Thoracic aorta (tissue), 2 donors: ENCODE data around the gene GATA5. TPM values are rescaled to one million over a fixed set of nuclear protein-coding genes. Genes with fewer than 3 reads are reported as not detected.
"Not testable (repeated sequence)": the region's sequence is repeated elsewhere in the genome, so short reads cannot be mapped to it uniquely, and the experiment has no call there.

Experiments
- ATAC-seq: fragments of 150-250 bp; one replicate; pipeline ENCODE4 v1.8.0; 2017; ENCODE audit warnings: low read depth; ENCODE audit not compliant: insufficient number of reproducible peaks, low FRiP score
- DNase-seq: peaks from one replicate; pipeline ENCODE4 v3.0.0-alpha.2; 2020; ENCODE audit warnings: low spot score
- H3K27ac ChIP-seq, 2 donors: fragments of 200-600 bp; sonication (generic); 1 replicate in 1 of 2; 2 replicates in 1 of 2; pipeline ENCODE4 v1.5.1; 2016; ENCODE audit warnings: mild to moderate bottlenecking in 2 of 2, moderate library complexity in 2 of 2
- H3K27me3 ChIP-seq: fragments of 200-600 bp; sonication (generic); replicated peaks from 2 replicates; pipeline ENCODE4 v1.6.0; 2016; ENCODE audit warnings: mild to moderate bottlenecking; ENCODE audit not compliant: insufficient read depth
- H3K36me3 ChIP-seq: fragments of 200-600 bp; sonication (generic); one replicate; pipeline ENCODE4 v1.5.1; 2016
- H3K4me1 ChIP-seq, 2 donors: fragments of 200-600 bp; sonication (generic); 1 replicate in 1 of 2; 2 replicates in 1 of 2; pipeline versions ENCODE4 v1.5.1 to v1.6.0; 2016; ENCODE audit warnings: low read depth in 2 of 2, mild to moderate bottlenecking in 1 of 2; ENCODE audit not compliant: control insufficient read depth in 1 of 2
- H3K4me3 ChIP-seq: fragments of 200-600 bp; sonication (generic); 2 replicates; pipeline ENCODE4 v1.5.1; 2016; ENCODE audit warnings: mild to moderate bottlenecking
- H3K9me3 ChIP-seq: fragments of 200-600 bp; sonication (generic); 2 replicates; pipeline ENCODE4 v1.5.1; 2016
- CTCF ChIP-seq: fragments of 200-600 bp; sonication (generic); IDR thresholded peaks from one replicate; pipeline ENCODE4 v1.5.1; 2019; ENCODE audit warnings: antibody characterized with exemption
- total RNA-seq, 2 donors: library from RNA; depleted of rRNA; stranded (reverse); fragments of >200 nt; gene quantifications; one replicate each; pipeline versions ENCODE4 v1.1.0 to v1.2.3, GENCODE V29; 2016

The GATA5 gene
- total RNA-seq, 2 donors from 2014 or later, result 0.27 TPM; not detected in 1

DNA sequence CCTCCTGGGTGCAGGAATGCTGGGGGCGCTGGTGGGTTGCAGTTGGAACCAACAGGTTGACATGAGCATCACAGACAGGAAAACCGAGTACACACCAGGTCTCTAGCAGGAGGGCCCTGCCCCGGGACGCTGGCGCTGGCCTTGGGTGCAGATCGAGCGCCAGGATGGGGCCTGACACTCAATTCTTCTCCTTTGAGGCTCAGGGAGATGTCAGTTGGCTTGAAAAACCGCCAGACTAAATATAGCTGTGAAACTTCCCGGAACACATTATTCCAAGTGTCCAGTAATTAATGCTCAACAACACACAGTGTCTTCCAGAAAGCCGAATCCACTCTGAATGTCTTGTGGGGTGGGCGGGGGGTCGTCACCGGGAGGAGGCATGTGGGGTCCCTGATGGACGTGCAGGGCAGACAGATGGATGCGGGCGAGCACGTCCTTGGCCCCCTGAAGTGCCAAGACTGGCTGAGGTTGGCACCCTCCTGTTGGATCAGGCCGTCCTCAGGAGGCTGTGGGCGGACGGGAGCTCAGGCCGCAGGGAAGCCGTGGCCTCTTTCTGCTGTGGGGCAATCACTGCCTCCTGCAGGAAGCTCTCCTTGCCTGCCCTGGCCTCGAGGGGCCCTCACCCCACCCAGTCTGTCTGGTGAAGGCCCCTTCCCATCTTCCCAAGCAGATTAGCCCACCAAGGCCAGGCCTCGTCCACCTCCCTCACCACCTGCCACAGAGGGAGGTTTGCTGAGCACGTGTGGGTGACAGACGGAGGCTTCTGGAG is 19.4 kb upstream of the GATA5 start:
- no peaks in the 10 kb centered on the region for H3K27me3 ChIP-seq
- H3K9me3 ChIP-seq, result no peaks in the 10 kb centered on the region
- ATAC-seq, result no peak
- H3K4me1 ChIP-seq, result no peaks in the 10 kb centered on the region
- no peak overlapping the region for H3K4me3 ChIP-seq
- no peak overlapping the region for H3K27ac ChIP-seq
- DNase-seq, result no peak
- no peaks in the 10 kb centered on the region for H3K36me3 ChIP-seq
- TF ChIP-seq CTCF, result no peak

DNA sequence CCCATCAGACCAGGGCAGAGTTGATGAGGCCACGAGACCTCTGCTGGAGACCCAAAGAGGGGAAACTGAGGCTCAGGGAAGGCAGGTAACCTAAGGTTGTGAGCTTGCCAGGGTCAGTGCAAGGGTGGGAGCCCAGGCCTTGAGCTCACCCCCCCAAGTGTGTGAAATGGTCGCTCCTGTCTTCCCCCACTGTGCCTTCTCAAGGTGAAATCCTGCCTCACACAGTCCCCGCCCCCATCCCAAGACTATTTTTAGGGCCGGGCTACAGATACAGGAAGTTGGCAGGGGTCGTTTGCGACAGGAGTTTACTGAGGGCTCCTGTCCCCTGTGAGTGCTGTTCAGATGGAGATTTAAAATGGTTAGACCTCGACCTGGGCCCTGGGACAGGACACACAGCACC is 18.7 kb upstream of the GATA5 start:
- no peak overlapping the region for H3K27ac ChIP-seq
- no peaks in the 10 kb centered on the region for H3K4me1 ChIP-seq
- no peaks in the 10 kb centered on the region for H3K27me3 ChIP-seq
- H3K9me3 ChIP-seq, result no peaks in the 10 kb centered on the region
- H3K36me3 ChIP-seq, result no peaks in the 10 kb centered on the region
- DNase-seq (no peak), ATAC-seq (no peak)
- H3K4me3 ChIP-seq, result no peak overlapping the region
- TF ChIP-seq CTCF, result no peak

- no peaks in the 10 kb centered on the region for H3K27me3 ChIP-seq
- no peak for ATAC-seq
These were observed 18.1 kb upstream of the GATA5 start for GRCh38 chr20:62493886-62494285.

GRCh38 chr20:62493253-62493885 is 17.6 kb upstream of the GATA5 start:
- Histone ChIP-seq H3K36me3 (no peaks in the 10 kb centered on the region), H3K27ac (no peak overlapping the region), H3K4me1 (no peaks in the 10 kb centered on the region), H3K27me3 (no peaks in the 10 kb centered on the region), H3K9me3 (no peaks in the 10 kb centered on the region), H3K4me3 (no peak overlapping the region)
- ATAC-seq, result no peak
- TF ChIP-seq CTCF, result no peak
- no peak for DNase-seq

More at GRCh38 chr20:62493886-62494285, 18.1 kb upstream of the GATA5 start:
- no peaks in the 10 kb centered on the region for H3K9me3 ChIP-seq
- H3K4me1 ChIP-seq, result no peaks in the 10 kb centered on the region
- no peak for TF ChIP-seq CTCF
- DNase-seq, result no peak
- H3K4me3 ChIP-seq, result no peak overlapping the region
- no peak overlapping the region for H3K27ac ChIP-seq
- no peaks in the 10 kb centered on the region for H3K36me3 ChIP-seq

DNA sequence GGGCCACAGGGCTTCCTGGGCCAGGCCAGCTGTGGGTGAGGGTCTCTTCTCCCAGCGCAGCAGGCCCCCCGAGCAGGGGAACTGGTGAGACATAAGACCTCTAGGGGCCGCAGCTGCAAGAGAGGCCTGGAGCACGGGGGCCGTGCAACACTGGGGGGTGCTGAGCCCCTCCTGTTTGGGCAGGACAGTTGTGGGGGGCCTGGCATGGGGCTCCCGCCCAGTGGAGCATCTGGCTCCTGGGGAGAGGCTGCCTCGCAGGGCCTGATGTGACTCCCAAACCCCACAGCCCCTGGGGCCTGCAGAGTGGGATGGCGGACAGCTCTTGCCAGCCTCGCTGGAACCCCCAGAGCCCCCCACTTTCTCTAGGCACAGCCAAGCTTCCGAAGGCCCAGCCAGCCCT is 16.9 kb upstream of the GATA5 start:
- Histone ChIP-seq H3K4me3 (no peak overlapping the region), H3K36me3 (no peaks in the 10 kb centered on the region), H3K9me3 (no peaks in the 10 kb centered on the region), H3K4me1 (no peaks in the 10 kb centered on the region), H3K27me3 (no peaks in the 10 kb centered on the region), H3K27ac (no peak overlapping the region)
- no peak for TF ChIP-seq CTCF
- no peak for ATAC-seq
- DNase-seq, result no peak

DNA sequence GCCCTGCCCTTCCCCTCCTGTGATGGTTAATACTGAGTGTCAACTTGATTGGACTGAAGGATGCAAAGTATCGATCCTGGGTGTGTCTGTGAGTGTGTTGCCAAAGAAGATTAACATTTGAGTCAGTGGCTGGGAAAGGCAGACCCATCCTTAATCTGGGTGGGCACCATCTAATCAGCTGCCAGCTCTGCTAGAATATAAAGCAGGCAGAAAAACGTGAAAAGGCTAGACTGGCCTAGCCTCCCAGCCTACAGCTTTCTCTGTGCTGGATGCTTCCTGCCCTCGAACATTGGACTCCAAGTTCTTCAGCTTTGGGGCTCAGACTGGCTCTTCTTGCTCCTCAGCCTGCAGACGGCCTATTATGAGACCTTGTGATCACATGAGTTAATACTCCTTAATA is 15.0 kb upstream of the GATA5 start:
- ATAC-seq, H3K27ac ChIP-seq, H3K36me3 ChIP-seq, H3K27me3 ChIP-seq, DNase-seq, H3K9me3 ChIP-seq, H3K4me1 ChIP-seq, H3K4me3 ChIP-seq: not testable (repeated sequence)
